IMR-90 (cell line): ENCODE data around the gene PAPPA. TPM values are rescaled to one million over a fixed set of nuclear protein-coding genes. Genes with fewer than 3 reads are reported as not detected.

ENCODE experiments used
- ATAC-seq: fragments of 200-7000 bp; cut with Tn5 transposase; 2 replicates; pipeline ENCODE4 v1.9.1; 2020; ENCODE audit warnings: low read depth, mild to moderate bottlenecking, moderate library complexity
- BruUV-seq: library from RNA; stranded (reverse); fragments of 400-500 nt; replicated peaks from 2 replicates; lab custom pipeline; 2021; lab: Mats Ljungman, UMichigan
- CTCF ChIA-PET: fragments of 300-600 bp; formaldehyde crosslinking; extraction: SDS; loops from one replicate; lab custom pipeline; 2021; ENCODE audit warnings: antibody characterized with exemption; lab: Yijun Ruan, JAX
- POLR2A ChIA-PET: fragments of 300-600 bp; sonication (Branson Sonifier 250); formaldehyde crosslinking; loops from one replicate; lab custom pipeline; 2022; ENCODE audit warnings: antibody characterized with exemption; ENCODE audit not compliant: unreplicated experiment; lab: Charles Lee
- DNase-seq: peaks from one replicate; pipeline ENCODE4 v3.0.0; 2013
- H2AFZ ChIP-seq: replicated peaks from 2 replicates; pipeline ENCODE3; 2013; ENCODE audit warnings: low read length, mild to moderate bottlenecking; ENCODE audit not compliant: poor library complexity
- H2AK5ac ChIP-seq: 2 replicates; pipeline ENCODE4 v1.6.1; 2013; ENCODE audit warnings: low read depth, low read length, inconsistent platforms
- H2AK9ac ChIP-seq: replicated peaks from 2 replicates; pipeline ENCODE3; 2013; ENCODE audit warnings: mild to moderate bottlenecking, low read depth, low read length, moderate library complexity; ENCODE audit not compliant: poor library complexity
- H2BK120ac ChIP-seq: 2 replicates; pipeline ENCODE4 v1.6.1; 2013; ENCODE audit warnings: low read depth, low read length, inconsistent platforms
- H2BK15ac ChIP-seq: 3 replicates; pipeline ENCODE4 v1.6.1; 2013; ENCODE audit warnings: low read depth, low read length, inconsistent platforms
- H2BK20ac ChIP-seq: 2 replicates; pipeline ENCODE4 v1.6.1; 2013; ENCODE audit warnings: low read depth, mild to moderate bottlenecking, inconsistent platforms, low read length, moderate library complexity
- H2BK5ac ChIP-seq: 2 replicates; pipeline ENCODE4 v1.6.1; 2013; ENCODE audit warnings: mild to moderate bottlenecking, low read depth, low read length, inconsistent platforms; ENCODE audit not compliant: poor library complexity, severe bottlenecking
- H3K14ac ChIP-seq: replicated peaks from 2 replicates; pipeline ENCODE4 v1.6.1; 2013; ENCODE audit warnings: low read depth, low read length, inconsistent platforms
- H3K18ac ChIP-seq: 2 replicates; pipeline ENCODE4 v1.6.1; 2013; ENCODE audit warnings: low read depth, low read length, control low read depth
- H3K23ac ChIP-seq: 2 replicates; pipeline ENCODE4 v1.6.1; 2013; ENCODE audit warnings: low read depth, low read length, inconsistent platforms
- H3K27ac ChIP-seq: 2 replicates; pipeline ENCODE4 v1.5.1; 2013; ENCODE audit warnings: mild to moderate bottlenecking, control low read depth, low read length; ENCODE audit not compliant: insufficient read depth
- H3K27me3 ChIP-seq: 2 replicates; pipeline ENCODE4 v1.6.1; 2013; ENCODE audit warnings: low read length; ENCODE audit not compliant: control insufficient read depth, insufficient read depth
- H3K36me3 ChIP-seq: 2 replicates; pipeline ENCODE4 v1.6.1; 2013; ENCODE audit warnings: low read length, mixed read lengths; ENCODE audit not compliant: control insufficient read depth, insufficient read depth
- H3K4ac ChIP-seq: 2 replicates; pipeline ENCODE4 v1.6.1; 2013; ENCODE audit warnings: low read depth, low read length, inconsistent platforms
- H3K4me1 ChIP-seq: 2 replicates; pipeline ENCODE4 v1.6.1; 2013; ENCODE audit warnings: low read length, mixed read lengths; ENCODE audit not compliant: control insufficient read depth, insufficient read depth
- H3K4me2 ChIP-seq: 2 replicates; pipeline ENCODE4 v1.6.1; 2013; ENCODE audit warnings: low read depth, mild to moderate bottlenecking, control low read depth, low read length, moderate library complexity
- H3K4me3 ChIP-seq: 2 replicates; pipeline ENCODE4 v1.5.1; 2013; ENCODE audit warnings: low read depth, mild to moderate bottlenecking, control low read depth, low read length, moderate library complexity; ENCODE audit not compliant: insufficient read depth
- H3K56ac ChIP-seq: 2 replicates; pipeline ENCODE4 v1.6.1; 2013; ENCODE audit warnings: low read length, inconsistent platforms; ENCODE audit not compliant: insufficient read depth; ENCODE audit errors: extremely low read depth
- H3K79me1 ChIP-seq, 2 experiments: 2 replicates each; pipeline ENCODE4 v1.6.1; 2013; ENCODE audit warnings: low read length in 2 of 2, inconsistent platforms in 1 of 2, low read depth in 1 of 2
- H3K9ac ChIP-seq: 2 replicates; pipeline ENCODE4 v1.6.1; 2013; ENCODE audit warnings: low read depth, low read length, control low read depth
- H3K9me1 ChIP-seq: 2 replicates; pipeline ENCODE4 v1.6.1; 2013; ENCODE audit warnings: low read length, inconsistent platforms; ENCODE audit not compliant: insufficient read depth
- H3K9me3 ChIP-seq: 2 replicates; pipeline ENCODE4 v1.6.1; 2013; ENCODE audit warnings: low read length; ENCODE audit not compliant: control insufficient read depth, insufficient read depth
- H4K20me1 ChIP-seq: 2 replicates; pipeline ENCODE4 v1.6.1; 2013; ENCODE audit warnings: low read length, inconsistent platforms; ENCODE audit not compliant: insufficient read depth
- H4K5ac ChIP-seq: 2 replicates; pipeline ENCODE4 v1.6.1; 2013; ENCODE audit warnings: mild to moderate bottlenecking, low read depth, low read length, control low read depth
- H4K8ac ChIP-seq, 2 experiments: 2 replicates each; pipeline ENCODE4 v1.6.1; 2013; ENCODE audit warnings: low read depth in 2 of 2, low read length in 2 of 2, control low read depth in 1 of 2, inconsistent platforms in 1 of 2
- H4K91ac ChIP-seq: 2 replicates; pipeline ENCODE4 v1.6.1; 2013; ENCODE audit warnings: low read depth, low read length, inconsistent platforms; ENCODE audit not compliant: insufficient read depth
- BHLHE40 ChIP-seq: fragments of 150-350 bp; IDR thresholded peaks from 2 replicates; pipeline ENCODE4 v1.6.1; 2016; ENCODE audit warnings: mild to moderate bottlenecking, low read depth, low read length
- CEBPB ChIP-seq: IDR thresholded peaks from 2 replicates; pipeline ENCODE4 v1.6.1; 2012; ENCODE audit warnings: low read depth, low read length, improper control_type of control experiment
- CHD1 ChIP-seq: IDR thresholded peaks from 2 replicates; pipeline ENCODE4 v1.6.1; 2012; ENCODE audit warnings: low read depth, low read length, improper control_type of control experiment
- FOS ChIP-seq: fragments of 150-350 bp; IDR thresholded peaks from 2 replicates; pipeline ENCODE4 v1.6.1; 2016; ENCODE audit warnings: low read depth, low read length
- MAFK ChIP-seq: IDR thresholded peaks from 2 replicates; pipeline ENCODE4 v1.6.1; 2012; ENCODE audit warnings: low read depth, low read length, improper control_type of control experiment
- MAZ ChIP-seq: IDR thresholded peaks from 2 replicates; pipeline ENCODE4 v1.6.1; 2012; ENCODE audit warnings: low read depth, mild to moderate bottlenecking, low read length, improper control_type of control experiment, moderate library complexity, borderline replicate concordance
- MXI1 ChIP-seq: IDR thresholded peaks from 2 replicates; pipeline ENCODE4 v1.6.1; 2012; ENCODE audit warnings: low read depth, mild to moderate bottlenecking, low read length, moderate library complexity, borderline replicate concordance
- NFE2L2 ChIP-seq: fragments of 150-350 bp; IDR thresholded peaks from 2 replicates; pipeline ENCODE4 v1.6.1; 2016; ENCODE audit warnings: low read depth, mild to moderate bottlenecking, low read length
- POLR2A ChIP-seq: IDR thresholded peaks from 2 replicates; pipeline ENCODE4 v1.6.1; 2012; ENCODE audit warnings: mild to moderate bottlenecking, low read depth, low read length
- RAD21 ChIP-seq: IDR thresholded peaks from 2 replicates; pipeline ENCODE4 v1.6.1; 2012; ENCODE audit warnings: low read length, improper control_type of control experiment
- RCOR1 ChIP-seq: IDR thresholded peaks from 2 replicates; pipeline ENCODE4 v1.6.1; 2012; ENCODE audit warnings: mild to moderate bottlenecking, low read length, improper control_type of control experiment; ENCODE audit not compliant: insufficient replicate concordance
- RFX5 ChIP-seq: IDR thresholded peaks from 2 replicates; pipeline ENCODE4 v1.8.0; 2012; ENCODE audit warnings: low read depth, mild to moderate bottlenecking, low read length, moderate library complexity
- SMC3 ChIP-seq: fragments of 150-350 bp; IDR thresholded peaks from 2 replicates; pipeline ENCODE4 v1.6.1; 2016; ENCODE audit warnings: low read depth, mild to moderate bottlenecking, antibody characterized with exemption, low read length, moderate library complexity
- WGBS, 2 experiments: methylation state at CpG; one replicate each; pipeline versions ENCODE4 v1.1.5 to v1.1.7; 2013; ENCODE audit warnings: missing lambda C conversion rate in 2 of 2; ENCODE audit not compliant: insufficient read length in 1 of 2; ENCODE audit errors: extremely low coverage in 2 of 2; 5-methylcytosine and 5-hydroxymethylcytosine counted together
- dilution Hi-C: fragments of 300-500 bp; cut with HindIII; formaldehyde crosslinking; loops from one replicate; pipeline ENCODE4 v1.14.3; 2018; ENCODE audit warnings: low sequenced_read_pairs; ENCODE audit not compliant: unreplicated experiment
- in situ Hi-C: fragments of 300-500 bp; cut with MboI; formaldehyde crosslinking; loops from 3 replicates; pipeline ENCODE4 v1.14.3; 2019; ENCODE audit warnings: low sequenced_read_pairs, inconsistent platforms, mixed read lengths
- intact Hi-C: fragments of 100-400 bp; cut with micrococcal nuclease; formaldehyde crosslinking; loops from 2 replicates; pipeline ENCODE4 v1.10.0; 2022
- polyA plus RNA-seq, 3 experiments: library from polyadenylated mRNA; depleted of rRNA; stranded (reverse); fragments of >200 nt; gene quantifications; 2 replicates each; pipeline ENCODE4 v1.2.3, GENCODE V29; 2012; ENCODE audit warnings: low replicate concordance in 1 of 3
- total RNA-seq: library from RNA; depleted of rRNA; stranded (reverse); fragments of >200 nt; gene quantifications from 2 replicates; pipeline ENCODE4 v1.2.3, GENCODE V29; 2012
- TF ChIP-seq, protein P1 (sequence below): fragments of 150-350 bp; IDR thresholded peaks from 2 replicates; pipeline ENCODE4 v1.6.1; 2016; ENCODE audit warnings: low read depth, mild to moderate bottlenecking, low read length, moderate library complexity, borderline replicate concordance
- TF ChIP-seq, protein P2 (sequence below): conservative IDR thresholded peaks from 2 replicates; pipeline ENCODE4 v1.5.1; 2012; ENCODE audit warnings: mild to moderate bottlenecking, low read depth, low read length, improper control_type of control experiment
- TF ChIP-seq, protein P3 (sequence below): fragments of 150-350 bp; IDR thresholded peaks from 2 replicates; pipeline ENCODE4 v1.6.1; 2017; ENCODE audit warnings: mild to moderate bottlenecking, antibody characterized with exemption, low read length, low read depth

PAPPA gene
- total and polyA plus RNA-seq, 2 of the 4 experiments (the other 2 are of a cell fraction), result 8.3 to 12.4 TPM

DNA sequence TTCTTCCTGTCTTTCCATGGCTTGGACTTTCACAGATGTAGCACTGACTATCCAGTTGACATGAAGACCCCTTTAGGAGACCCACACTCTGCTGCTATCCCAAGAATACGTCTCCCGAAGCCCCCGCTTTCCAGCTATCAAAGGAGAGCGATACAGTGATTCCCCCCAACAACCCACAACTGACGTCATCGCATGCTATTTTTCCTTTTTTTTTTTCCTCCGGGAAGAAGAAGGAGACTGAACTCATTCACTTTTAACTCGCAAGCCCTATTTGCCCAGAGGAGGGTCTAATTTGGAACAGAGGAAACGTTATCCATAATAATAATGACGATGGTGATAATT lies 2.1 kb downstream of the PAPPA start:
- Histone ChIP-seq H3K23ac (peak overlapping the region; percentile 98), H3K4me1 (peaks cover 9% of the 10 kb centered on the region), H4K5ac (peak overlapping the region; percentile 98), H2AK5ac (peak overlapping the region; percentile 84; the same call in 1 of the 2 replicates), H2BK120ac (peak overlapping the region; percentile 93), H4K91ac (peak overlapping the region; percentile 95), H3K9me1 (no peaks in the 10 kb centered on the region), H2BK5ac (peak overlapping the region; percentile 64), H3K27ac (peak overlapping the region; percentile 93), H3K36me3 (peaks cover 23% of the 10 kb centered on the region), H2BK15ac (peak overlapping the region; percentile 77), H3K9ac (peak overlapping the region; percentile 96), H4K8ac (peak overlapping the region; percentile 70 to 95), H3K4ac (peak overlapping the region; percentile 96), H2AK9ac (peak overlapping the region; percentile 88), H3K56ac (peak overlapping the region; percentile 88), H3K14ac (peak overlapping the region; percentile 99), H3K27me3 (no peaks in the 10 kb centered on the region), H3K4me2 (peak overlapping the region; percentile 93), H2AFZ (peak overlapping the region; percentile 83), H3K18ac (peak overlapping the region; percentile 98), H3K4me3 (peak overlapping the region; percentile 95), H2BK20ac (peak overlapping the region; percentile 89), H4K20me1 (peaks cover 19% of the 10 kb centered on the region), H3K9me3 (no peaks in the 10 kb centered on the region), H3K79me1 (peaks cover 21 to 60% of the 10 kb centered on the region in 2 experiments)
- POLR2A ChIA-PET, result interaction anchor here (0.6 to 1.1 kb wide), 4 partner anchors 144 to 482 kb away, joined by 3 to 6 read pairs (median 4); no protein-coding TSS in a partner anchor
- CTCF ChIA-PET, result interaction anchor here (0.6 kb wide), 2 partner anchors 51 to 81 kb away, joined by 3 to 4 read pairs; no protein-coding TSS in a partner anchor
- intact Hi-C loops, result loop anchor here (1.0 to 10.0 kb wide), 4 partner anchors 53 to 489 kb away; no protein-coding TSS in a partner anchor
- dilution Hi-C loops, result no loop called here
- BruUV-seq, result TSS peak; percentile 11
- DNase-seq, result peak; percentile 75
- TF ChIP-seq, protein P1, sequence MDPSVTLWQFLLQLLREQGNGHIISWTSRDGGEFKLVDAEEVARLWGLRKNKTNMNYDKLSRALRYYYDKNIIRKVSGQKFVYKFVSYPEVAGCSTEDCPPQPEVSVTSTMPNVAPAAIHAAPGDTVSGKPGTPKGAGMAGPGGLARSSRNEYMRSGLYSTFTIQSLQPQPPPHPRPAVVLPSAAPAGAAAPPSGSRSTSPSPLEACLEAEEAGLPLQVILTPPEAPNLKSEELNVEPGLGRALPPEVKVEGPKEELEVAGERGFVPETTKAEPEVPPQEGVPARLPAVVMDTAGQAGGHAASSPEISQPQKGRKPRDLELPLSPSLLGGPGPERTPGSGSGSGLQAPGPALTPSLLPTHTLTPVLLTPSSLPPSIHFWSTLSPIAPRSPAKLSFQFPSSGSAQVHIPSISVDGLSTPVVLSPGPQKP, result no peak
- TF ChIP-seq, protein P2, sequence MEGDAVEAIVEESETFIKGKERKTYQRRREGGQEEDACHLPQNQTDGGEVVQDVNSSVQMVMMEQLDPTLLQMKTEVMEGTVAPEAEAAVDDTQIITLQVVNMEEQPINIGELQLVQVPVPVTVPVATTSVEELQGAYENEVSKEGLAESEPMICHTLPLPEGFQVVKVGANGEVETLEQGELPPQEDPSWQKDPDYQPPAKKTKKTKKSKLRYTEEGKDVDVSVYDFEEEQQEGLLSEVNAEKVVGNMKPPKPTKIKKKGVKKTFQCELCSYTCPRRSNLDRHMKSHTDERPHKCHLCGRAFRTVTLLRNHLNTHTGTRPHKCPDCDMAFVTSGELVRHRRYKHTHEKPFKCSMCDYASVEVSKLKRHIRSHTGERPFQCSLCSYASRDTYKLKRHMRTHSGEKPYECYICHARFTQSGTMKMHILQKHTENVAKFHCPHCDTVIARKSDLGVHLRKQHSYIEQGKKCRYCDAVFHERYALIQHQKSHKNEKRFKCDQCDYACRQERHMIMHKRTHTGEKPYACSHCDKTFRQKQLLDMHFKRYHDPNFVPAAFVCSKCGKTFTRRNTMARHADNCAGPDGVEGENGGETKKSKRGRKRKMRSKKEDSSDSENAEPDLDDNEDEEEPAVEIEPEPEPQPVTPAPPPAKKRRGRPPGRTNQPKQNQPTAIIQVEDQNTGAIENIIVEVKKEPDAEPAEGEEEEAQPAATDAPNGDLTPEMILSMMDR, result no peak
- TF ChIP-seq RAD21 (no peak; the same call in 1 of the 2 replicates), NFE2L2 (no peak), SMC3 (no peak), RFX5 (no peak), MAFK (no peak), BHLHE40 (no peak), POLR2A (no peak; the same call in 1 of the 2 replicates), RCOR1 (no peak), FOS (no peak), MAZ (no peak), MXI1 (no peak), CEBPB (no peak), CHD1 (no peak)
- TF ChIP-seq, protein P3, sequence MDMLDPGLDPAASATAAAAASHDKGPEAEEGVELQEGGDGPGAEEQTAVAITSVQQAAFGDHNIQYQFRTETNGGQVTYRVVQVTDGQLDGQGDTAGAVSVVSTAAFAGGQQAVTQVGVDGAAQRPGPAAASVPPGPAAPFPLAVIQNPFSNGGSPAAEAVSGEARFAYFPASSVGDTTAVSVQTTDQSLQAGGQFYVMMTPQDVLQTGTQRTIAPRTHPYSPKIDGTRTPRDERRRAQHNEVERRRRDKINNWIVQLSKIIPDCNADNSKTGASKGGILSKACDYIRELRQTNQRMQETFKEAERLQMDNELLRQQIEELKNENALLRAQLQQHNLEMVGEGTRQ, result no peak
- no CpG with 5 or more reads among the region's 10 CpGs for WGBS, 2 experiments
- in situ Hi-C loops, result loop anchor here (10.0 kb wide), 3 partner anchors 419 to 561 kb away; no protein-coding TSS in a partner anchor
- ATAC-seq, result no peak
